Natural killer cell (primary cell): ENCODE measurements around the gene NUCB1. TPM values are rescaled to one million over a fixed set of nuclear protein-coding genes. Genes with fewer than 3 reads are reported as not detected.
"Not testable (repeated sequence)": the region's sequence is repeated elsewhere in the genome, so short reads cannot be mapped to it uniquely, and the experiment has no call there.

Experiments used
- ATAC-seq, 3 donors: fragments of 150-1000 bp in 2 of 3; fragments of 200-7000 bp in 1 of 3; cut with Tn5 transposase; 1 replicate in 1 of 3; 2 replicates in 2 of 3; pipeline ENCODE4 v1.10.0; 2021; ENCODE audit warnings: mild to moderate bottlenecking in 2 of 3, moderate library complexity in 2 of 3
- DNase-seq, 2 donors: peaks; one replicate each; pipeline versions ENCODE4 v3.0.0 to v3.0.0-alpha.2; 2013 to 2021; ENCODE audit warnings: mixed read lengths in 1 of 2
- H3K27ac ChIP-seq: one replicate; pipeline ENCODE4 v1.5.1; 2013; ENCODE audit warnings: mild to moderate bottlenecking, low read length
- H3K27me3 ChIP-seq: one replicate; pipeline ENCODE4 v1.6.1; 2013; ENCODE audit warnings: low read length; ENCODE audit not compliant: control insufficient read depth, insufficient read depth
- H3K36me3 ChIP-seq: one replicate; pipeline ENCODE4 v1.6.1; 2013; ENCODE audit warnings: low read length; ENCODE audit not compliant: control insufficient read depth, insufficient read depth
- H3K4me1 ChIP-seq: one replicate; pipeline ENCODE4 v1.6.1; 2013; ENCODE audit warnings: low read length; ENCODE audit not compliant: control insufficient read depth, insufficient read depth
- H3K4me3 ChIP-seq: one replicate; pipeline ENCODE4 v1.5.1; 2013; ENCODE audit warnings: low read length
- H3K9me3 ChIP-seq: one replicate; pipeline ENCODE4 v1.6.1; 2013; ENCODE audit warnings: low read length; ENCODE audit not compliant: control insufficient read depth, insufficient read depth
- H3K27ac Mint-ChIP-seq, 2 donors: one replicate each; pipeline ENCODE4 v1.8.0; 2022; ENCODE audit warnings: mild to moderate bottlenecking in 2 of 2, mixed read lengths in 2 of 2, moderate library complexity in 1 of 2
- H3K27me3 Mint-ChIP-seq, 2 donors: one replicate each; pipeline ENCODE4 v1.8.0; 2022; ENCODE audit warnings: low read depth in 2 of 2, mixed read lengths in 2 of 2
- H3K36me3 Mint-ChIP-seq: one replicate; pipeline ENCODE4 v1.8.0; 2022; ENCODE audit warnings: mixed read lengths
- H3K4me1 Mint-ChIP-seq, 2 donors: one replicate each; pipeline ENCODE4 v1.8.0; 2022; ENCODE audit warnings: mixed read lengths in 2 of 2
- H3K4me3 Mint-ChIP-seq: one replicate; pipeline ENCODE4 v1.8.0; 2022; ENCODE audit warnings: mild to moderate bottlenecking, moderate library complexity, mixed read lengths
- H3K9me3 Mint-ChIP-seq, 2 donors: one replicate each; pipeline ENCODE4 v1.8.0; 2022; ENCODE audit warnings: mixed read lengths in 2 of 2
- CTCF ChIP-seq: fragments of 200-600 bp; IDR thresholded peaks from one replicate; pipeline ENCODE4 v1.8.0; 2022; ENCODE audit warnings: antibody characterized with exemption
- WGBS: methylation state at CpG from one replicate; pipeline ENCODE4 v1.1.7; 2013; ENCODE audit warnings: missing lambda C conversion rate; ENCODE audit not compliant: insufficient coverage; 5-methylcytosine and 5-hydroxymethylcytosine counted together
- intact Hi-C: fragments of 100-400 bp; cut with micrococcal nuclease; formaldehyde crosslinking; loops from one replicate; pipeline ENCODE4 v1.14.2; 2022
- total RNA-seq, 4 donors: library from RNA; stranded (reverse); fragments of 120-200 nt in 1 of 4; gene quantifications; one replicate each; pipeline versions ENCODE4 v1.2.3 to v1.2.4, GENCODE V29; 2013 to 2022

The NUCB1 gene
- total RNA-seq, 3 donors from 2014 or later (not counting 1 experiment from before 2014, with no cell fraction given) = 163 to 192 (median 171) TPM

- H3K27ac Mint-ChIP-seq = no peak overlapping the region
- ATAC-seq = no peak
- H3K27me3 Mint-ChIP-seq = no peaks in the 10 kb centered on the region
- no peaks in the 10 kb centered on the region for H3K9me3 ChIP-seq
- peaks cover 35% of the 10 kb centered on the region for H3K36me3 ChIP-seq
- no peak overlapping the region for H3K27ac ChIP-seq
- H3K4me1 ChIP-seq = peaks cover 14% of the 10 kb centered on the region
- DNase-seq = no peak
- no peak overlapping the region for H3K4me3 ChIP-seq
- peaks cover 7% of the 10 kb centered on the region in 2 donors for H3K4me1 Mint-ChIP-seq
- TF ChIP-seq CTCF = no peak
- no peaks in the 10 kb centered on the region for H3K9me3 Mint-ChIP-seq
- H3K36me3 Mint-ChIP-seq = no peaks in the 10 kb centered on the region
- WGBS = 98% methylated on average over 10 of the region's 10 CpGs
- H3K4me3 Mint-ChIP-seq = no peak overlapping the region
- no peaks in the 10 kb centered on the region for H3K27me3 ChIP-seq
- intact Hi-C loops = no loop called here
Observed at GRCh38 chr19:48906324-48906723, 6.2 kb downstream of the NUCB1 start.

GRCh38 chr19:48907671-48908070 is 7.6 kb downstream of the NUCB1 start:
- ATAC-seq (no peak), DNase-seq (no peak)
- H3K27me3 ChIP-seq = no peaks in the 10 kb centered on the region
- 94% methylated on average over 14 of the region's 14 CpGs for WGBS
- H3K27ac ChIP-seq = no peak overlapping the region
- no peak for TF ChIP-seq CTCF
- no peak overlapping the region for H3K4me3 ChIP-seq
- no peak overlapping the region for H3K4me3 Mint-ChIP-seq
- H3K27ac Mint-ChIP-seq = no peak overlapping the region
- intact Hi-C loops = no loop called here
- H3K4me1 Mint-ChIP-seq = peaks cover 0 to 1% of the 10 kb centered on the region in 2 donors
- peaks cover 3% of the 10 kb centered on the region for H3K4me1 ChIP-seq
- no peaks in the 10 kb centered on the region for H3K9me3 ChIP-seq
- H3K27me3 Mint-ChIP-seq = no peaks in the 10 kb centered on the region
- peaks cover 46% of the 10 kb centered on the region for H3K36me3 ChIP-seq
- H3K36me3 Mint-ChIP-seq = no peaks in the 10 kb centered on the region
- no peaks in the 10 kb centered on the region for H3K9me3 Mint-ChIP-seq

GRCh38 chr19:48909424-48910077 is 9.4 kb downstream of the NUCB1 start:
- DNase-seq, H3K4me3 Mint-ChIP-seq, H3K27me3 ChIP-seq, H3K9me3 ChIP-seq, H3K9me3 Mint-ChIP-seq, H3K4me1 Mint-ChIP-seq, H3K27me3 Mint-ChIP-seq, H3K27ac Mint-ChIP-seq, ATAC-seq, H3K27ac ChIP-seq, H3K4me1 ChIP-seq, H3K36me3 Mint-ChIP-seq, intact Hi-C loops, H3K4me3 ChIP-seq: not testable (repeated sequence)
- peaks cover 57% of the 10 kb centered on the region for H3K36me3 ChIP-seq
- WGBS = 71% methylated on average over 10 of the region's 11 CpGs

- Histone ChIP-seq H3K4me3 (no peak overlapping the region), H3K27ac (no peak overlapping the region), H3K27me3 (no peaks in the 10 kb centered on the region), H3K4me1 (no peaks in the 10 kb centered on the region), H3K9me3 (no peaks in the 10 kb centered on the region), H3K36me3 (peaks cover 50% of the 10 kb centered on the region)
- ATAC-seq (no peak), DNase-seq (no peak)
- H3K27ac Mint-ChIP-seq = no peak overlapping the region
- no peaks in the 10 kb centered on the region for H3K36me3 Mint-ChIP-seq
- 94% methylated on average over 2 of the region's 2 CpGs for WGBS
- intact Hi-C loops = no loop called here
- H3K4me3 Mint-ChIP-seq = no peak overlapping the region
- no peaks in the 10 kb centered on the region for H3K9me3 Mint-ChIP-seq
- no peak for TF ChIP-seq CTCF
- H3K4me1 Mint-ChIP-seq = no peaks in the 10 kb centered on the region
- H3K27me3 Mint-ChIP-seq = no peaks in the 10 kb centered on the region
Observed at GRCh38 chr19:48910803-48911202, 10.7 kb downstream of the NUCB1 start.
